Ishikawa (cell line): Measurements from ENCODE around the gene MTAP.

Source experiments
- CEBPB ChIP-seq: IDR thresholded peaks from 2 replicates; pipeline ENCODE4 v1.6.1; 2012
- CREB1 ChIP-seq: IDR thresholded peaks from 2 replicates; pipeline ENCODE4 v1.6.1; 2012; ENCODE audit warnings: low read depth
- EGR1 ChIP-seq: IDR thresholded peaks from 2 replicates; pipeline ENCODE4 v1.6.1; 2012
- EP300 ChIP-seq: IDR thresholded peaks from 2 replicates; pipeline ENCODE4 v1.6.1; 2012; ENCODE audit warnings: borderline replicate concordance
- FOXM1 ChIP-seq: IDR thresholded peaks from 2 replicates; pipeline ENCODE4 v1.6.1; 2012; ENCODE audit warnings: low read depth, borderline replicate concordance
- NFIC ChIP-seq: IDR thresholded peaks from 2 replicates; pipeline ENCODE4 v1.6.1; 2012
- RAD21 ChIP-seq: IDR thresholded peaks from 2 replicates; pipeline ENCODE4 v1.6.1; 2012; ENCODE audit warnings: low read depth
- TAF1 ChIP-seq: IDR thresholded peaks from 2 replicates; pipeline ENCODE4 v1.6.1; 2012; ENCODE audit warnings: low read depth, mild to moderate bottlenecking
- TCF12 ChIP-seq: IDR thresholded peaks from 2 replicates; pipeline ENCODE4 v1.6.1; 2012; ENCODE audit warnings: low read depth
- TEAD4 ChIP-seq: IDR thresholded peaks from 2 replicates; pipeline ENCODE4 v1.6.1; 2012
- YY1 ChIP-seq: IDR thresholded peaks from 2 replicates; pipeline ENCODE4 v1.6.1; 2012; ENCODE audit warnings: low read depth
- ZBTB7A ChIP-seq: IDR thresholded peaks from 2 replicates; pipeline ENCODE4 v1.6.1; 2012; ENCODE audit warnings: low read depth
- TF ChIP-seq, protein P1 (sequence below): IDR thresholded peaks from 2 replicates; pipeline ENCODE4 v1.6.1; 2012; ENCODE audit warnings: low read depth, mild to moderate bottlenecking
- TF ChIP-seq, protein P2 (sequence below): IDR thresholded peaks from 2 replicates; pipeline ENCODE4 v1.6.1; 2012
- TF ChIP-seq, protein P3 (sequence below): IDR thresholded peaks from 2 replicates; pipeline ENCODE4 v1.6.1; 2012

The MTAP gene

DNA sequence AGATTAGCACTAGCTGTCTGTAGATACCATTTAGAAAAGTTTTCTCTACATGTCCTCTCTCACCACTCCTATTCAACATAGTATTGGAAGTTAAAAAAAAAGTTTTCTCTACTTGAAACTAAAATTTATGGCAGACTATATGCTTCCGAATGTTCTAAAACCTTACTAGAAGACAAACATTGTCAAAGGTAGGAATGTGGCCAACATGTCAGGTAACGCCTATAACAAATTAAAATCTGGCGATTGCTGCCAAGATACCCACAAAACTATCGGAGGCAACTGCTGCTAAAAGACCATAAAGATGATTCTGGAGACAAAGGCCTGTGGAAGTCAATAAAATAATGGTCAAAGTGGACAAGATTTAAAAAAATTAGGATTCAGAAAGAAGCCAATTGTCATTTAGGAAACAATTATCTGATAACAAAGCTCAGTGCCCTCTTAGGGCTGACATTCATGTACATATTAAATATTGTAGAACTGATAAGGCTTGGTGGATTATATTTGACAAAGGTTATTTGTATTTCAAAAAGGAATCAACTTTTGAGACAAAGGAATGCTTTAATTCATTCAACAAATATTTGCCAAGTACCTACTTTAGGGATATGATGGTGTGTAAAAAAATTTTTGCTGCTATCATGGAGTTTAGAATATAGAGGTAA lies 139.0 kb downstream of the MTAP start:
- no peak for TF ChIP-seq EP300
- no peak for TF ChIP-seq CEBPB
- TF ChIP-seq, protein P1, sequence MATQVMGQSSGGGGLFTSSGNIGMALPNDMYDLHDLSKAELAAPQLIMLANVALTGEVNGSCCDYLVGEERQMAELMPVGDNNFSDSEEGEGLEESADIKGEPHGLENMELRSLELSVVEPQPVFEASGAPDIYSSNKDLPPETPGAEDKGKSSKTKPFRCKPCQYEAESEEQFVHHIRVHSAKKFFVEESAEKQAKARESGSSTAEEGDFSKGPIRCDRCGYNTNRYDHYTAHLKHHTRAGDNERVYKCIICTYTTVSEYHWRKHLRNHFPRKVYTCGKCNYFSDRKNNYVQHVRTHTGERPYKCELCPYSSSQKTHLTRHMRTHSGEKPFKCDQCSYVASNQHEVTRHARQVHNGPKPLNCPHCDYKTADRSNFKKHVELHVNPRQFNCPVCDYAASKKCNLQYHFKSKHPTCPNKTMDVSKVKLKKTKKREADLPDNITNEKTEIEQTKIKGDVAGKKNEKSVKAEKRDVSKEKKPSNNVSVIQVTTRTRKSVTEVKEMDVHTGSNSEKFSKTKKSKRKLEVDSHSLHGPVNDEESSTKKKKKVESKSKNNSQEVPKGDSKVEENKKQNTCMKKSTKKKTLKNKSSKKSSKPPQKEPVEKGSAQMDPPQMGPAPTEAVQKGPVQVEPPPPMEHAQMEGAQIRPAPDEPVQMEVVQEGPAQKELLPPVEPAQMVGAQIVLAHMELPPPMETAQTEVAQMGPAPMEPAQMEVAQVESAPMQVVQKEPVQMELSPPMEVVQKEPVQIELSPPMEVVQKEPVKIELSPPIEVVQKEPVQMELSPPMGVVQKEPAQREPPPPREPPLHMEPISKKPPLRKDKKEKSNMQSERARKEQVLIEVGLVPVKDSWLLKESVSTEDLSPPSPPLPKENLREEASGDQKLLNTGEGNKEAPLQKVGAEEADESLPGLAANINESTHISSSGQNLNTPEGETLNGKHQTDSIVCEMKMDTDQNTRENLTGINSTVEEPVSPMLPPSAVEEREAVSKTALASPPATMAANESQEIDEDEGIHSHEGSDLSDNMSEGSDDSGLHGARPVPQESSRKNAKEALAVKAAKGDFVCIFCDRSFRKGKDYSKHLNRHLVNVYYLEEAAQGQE, result no peak
- no peak for TF ChIP-seq ZBTB7A
- no peak for TF ChIP-seq TCF12
- TF ChIP-seq EGR1, result no peak
- TF ChIP-seq NFIC, result no peak
- no peak for TF ChIP-seq FOXM1
- no peak for TF ChIP-seq TEAD4
- no peak for TF ChIP-seq CREB1
- TF ChIP-seq, protein P2, sequence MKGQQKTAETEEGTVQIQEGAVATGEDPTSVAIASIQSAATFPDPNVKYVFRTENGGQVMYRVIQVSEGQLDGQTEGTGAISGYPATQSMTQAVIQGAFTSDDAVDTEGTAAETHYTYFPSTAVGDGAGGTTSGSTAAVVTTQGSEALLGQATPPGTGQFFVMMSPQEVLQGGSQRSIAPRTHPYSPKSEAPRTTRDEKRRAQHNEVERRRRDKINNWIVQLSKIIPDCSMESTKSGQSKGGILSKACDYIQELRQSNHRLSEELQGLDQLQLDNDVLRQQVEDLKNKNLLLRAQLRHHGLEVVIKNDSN, result no peak
- TF ChIP-seq, protein P3, sequence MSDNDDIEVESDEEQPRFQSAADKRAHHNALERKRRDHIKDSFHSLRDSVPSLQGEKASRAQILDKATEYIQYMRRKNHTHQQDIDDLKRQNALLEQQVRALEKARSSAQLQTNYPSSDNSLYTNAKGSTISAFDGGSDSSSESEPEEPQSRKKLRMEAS, result no peak
- no peak for TF ChIP-seq TAF1
- TF ChIP-seq RAD21, result no peak
- TF ChIP-seq YY1, result no peak

DNA sequence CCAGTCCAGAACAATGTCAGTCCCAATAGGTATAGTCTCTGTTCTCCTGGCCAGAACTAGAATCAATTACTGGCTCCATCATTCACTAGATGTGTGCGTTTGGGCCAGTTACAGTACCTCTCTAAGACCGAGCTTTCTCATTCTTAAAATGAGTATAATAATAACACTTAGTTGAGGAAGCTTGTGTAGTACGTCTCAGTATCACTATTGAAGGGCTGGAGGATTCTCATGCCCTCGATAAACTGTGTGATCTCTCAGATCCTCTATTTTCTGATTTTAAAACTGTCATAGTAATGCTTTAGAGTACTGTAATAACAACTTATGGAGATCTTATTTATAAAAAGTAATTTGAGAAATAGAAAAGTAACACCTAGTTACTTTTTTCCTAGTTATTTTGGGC lies 141.0 kb downstream of the MTAP start:
- TF ChIP-seq FOXM1, result no peak
- no peak for TF ChIP-seq EP300
- TF ChIP-seq NFIC, result no peak
- TF ChIP-seq TCF12, result no peak
- no peak for TF ChIP-seq CEBPB
- TF ChIP-seq, protein P1, result no peak
- no peak for TF ChIP-seq CREB1
- TF ChIP-seq TAF1, result no peak
- TF ChIP-seq, protein P3, result no peak
- TF ChIP-seq YY1, result no peak

DNA sequence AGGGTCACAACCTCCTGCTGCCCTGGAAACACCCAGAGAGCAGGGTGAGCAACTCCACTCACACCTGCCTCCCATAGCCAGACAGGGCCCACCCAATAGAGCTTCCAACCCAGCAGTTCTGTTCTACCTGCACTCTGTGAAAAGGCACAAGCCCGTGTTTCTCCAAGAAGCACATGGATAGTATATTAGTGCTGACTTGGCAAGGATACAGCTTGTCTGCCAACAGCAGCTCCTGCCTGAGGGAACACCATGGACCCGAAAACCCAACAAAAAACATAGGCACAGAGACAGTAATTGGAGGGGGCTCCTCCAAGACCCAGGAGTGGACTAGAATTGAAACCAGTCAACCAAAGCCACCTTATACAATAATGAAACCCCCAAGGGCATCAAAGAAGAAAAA lies 143.2 kb downstream of the MTAP start:
- TF ChIP-seq, protein P2, result no peak
- no peak for TF ChIP-seq YY1
- no peak for TF ChIP-seq CEBPB
- no peak for TF ChIP-seq TEAD4
- TF ChIP-seq, protein P1, result no peak

DNA sequence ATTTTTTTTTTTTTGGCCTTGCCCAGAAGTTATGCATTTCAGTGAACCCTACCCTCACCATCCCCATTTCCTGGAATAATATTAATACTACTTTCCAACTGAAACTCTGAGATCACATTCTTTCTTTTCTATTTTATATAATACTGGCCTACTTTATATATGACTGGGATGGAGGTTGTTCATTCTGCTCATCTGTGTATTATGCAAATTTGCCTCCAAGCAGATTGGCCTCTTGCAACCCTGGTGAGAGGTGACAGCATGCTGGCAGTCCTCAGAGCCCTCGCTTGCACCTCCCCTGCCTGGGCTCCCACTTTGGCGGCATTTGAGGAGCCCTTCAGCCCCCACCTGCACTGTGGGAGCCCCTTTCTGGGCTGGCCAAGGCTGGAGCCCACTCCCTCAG lies 156.4 kb downstream of the MTAP start:
- TF ChIP-seq EGR1 (no peak), CEBPB (no peak)
- TF ChIP-seq, protein P3, result no peak

DNA sequence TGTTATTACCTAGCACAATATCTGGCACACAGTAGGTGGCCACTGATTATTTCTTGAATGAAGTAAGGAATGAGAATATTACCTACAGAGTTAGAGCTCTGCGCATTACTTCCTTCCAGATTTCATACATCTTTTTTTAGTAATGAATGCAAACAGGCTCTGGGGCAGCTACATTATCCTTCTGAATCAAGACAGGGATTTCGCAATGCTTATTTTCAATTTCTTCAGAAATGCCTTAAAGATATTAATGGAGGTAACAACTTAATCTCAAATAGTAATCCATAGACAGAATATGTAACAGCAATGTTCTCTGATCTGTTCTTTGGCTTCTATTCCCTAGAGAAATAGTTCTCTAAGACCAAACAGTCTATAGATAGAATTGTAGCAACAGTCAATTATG lies 159.1 kb downstream of the MTAP start:
- TF ChIP-seq TCF12 (no peak), CEBPB (peak; percentile 77)
